Hypothalamus (tissue), 51 donors: ENCODE data around the gene TTLL3.

ENCODE experiments used
- DNase-seq, 51 donors: peaks; one replicate each; lab custom pipeline; 2025; lab: John Stamatoyannopoulos, UW

TTLL3 gene

GRCh38 chr3:9780910-9781309 lies 29.2 kb upstream of the TTLL3 start:
- no peak for DNase-seq

GRCh38 chr3:9781551-9781950 lies 28.5 kb upstream of the TTLL3 start:
- DNase-seq, result no peak

- DNase-seq, result no peak
Measured at GRCh38 chr3:9781978-9782603, 28.0 kb upstream of the TTLL3 start.

GRCh38 chr3:9782770-9783169 lies 27.3 kb upstream of the TTLL3 start:
- no peak for DNase-seq

GRCh38 chr3:9783954-9784353 lies 26.1 kb upstream of the TTLL3 start:
- DNase-seq, result peak in 15 of 51 donors; percentile 15 to 74 (median 34)

GRCh38 chr3:9784965-9785364 lies 25.1 kb upstream of the TTLL3 start:
- DNase-seq, result no peak

- DNase-seq, result no peak
Measured at GRCh38 chr3:9785602-9786001, 24.5 kb upstream of the TTLL3 start.

GRCh38 chr3:9786209-9786739 lies 23.8 kb upstream of the TTLL3 start:
- no peak for DNase-seq

GRCh38 chr3:9786825-9787669 lies 23.0 kb upstream of the TTLL3 start:
- DNase-seq, result no peak

GRCh38 chr3:9787714-9788113 lies 22.3 kb upstream of the TTLL3 start:
- no peak for DNase-seq

- no peak for DNase-seq
Measured at GRCh38 chr3:9791127-9791526, 18.9 kb upstream of the TTLL3 start.

GRCh38 chr3:9791790-9792404 lies 18.2 kb upstream of the TTLL3 start:
- no peak for DNase-seq

GRCh38 chr3:9792405-9793160 lies 17.5 kb upstream of the TTLL3 start, which contains the start of the genes ARPC4 and TADA3:
TSS of gene ARPC4 (plus strand) at chr3:9793082. CDS start at chr3:9793122, 40 bp downstream.
TSS of gene TADA3 (minus strand) at chr3:9792473. CDS start at chr3:9791466, 1,007 bp downstream.
- DNase-seq, result peak; percentile 78 to 98 (median 91)

GRCh38 chr3:9793161-9793781 lies 16.8 kb upstream of the TTLL3 start:
- no peak for DNase-seq

- no peak for DNase-seq
Measured at GRCh38 chr3:9794400-9794799, 15.7 kb upstream of the TTLL3 start.

- no peak for DNase-seq
Measured at GRCh38 chr3:9795207-9795606, 14.9 kb upstream of the TTLL3 start.

GRCh38 chr3:9797196-9797945 lies 12.7 kb upstream of the TTLL3 start:
- no peak for DNase-seq

- DNase-seq, result no peak
Measured at GRCh38 chr3:9800529-9800928, 9.5 kb upstream of the TTLL3 start.

GRCh38 chr3:9803494-9803893 lies 6.6 kb upstream of the TTLL3 start:
- DNase-seq, result peak in 1 of 51 donors; percentile 58
